DMS53 treated with DMSO at 0.1 percent for 48 hours (cell line): ENCODE data around the gene PRELID1.

Experiments used
- DNase-seq: peaks from one replicate; lab custom pipeline; 2025; ENCODE audit not compliant: unreplicated experiment; lab: John Stamatoyannopoulos, UW

The PRELID1 gene

DNA sequence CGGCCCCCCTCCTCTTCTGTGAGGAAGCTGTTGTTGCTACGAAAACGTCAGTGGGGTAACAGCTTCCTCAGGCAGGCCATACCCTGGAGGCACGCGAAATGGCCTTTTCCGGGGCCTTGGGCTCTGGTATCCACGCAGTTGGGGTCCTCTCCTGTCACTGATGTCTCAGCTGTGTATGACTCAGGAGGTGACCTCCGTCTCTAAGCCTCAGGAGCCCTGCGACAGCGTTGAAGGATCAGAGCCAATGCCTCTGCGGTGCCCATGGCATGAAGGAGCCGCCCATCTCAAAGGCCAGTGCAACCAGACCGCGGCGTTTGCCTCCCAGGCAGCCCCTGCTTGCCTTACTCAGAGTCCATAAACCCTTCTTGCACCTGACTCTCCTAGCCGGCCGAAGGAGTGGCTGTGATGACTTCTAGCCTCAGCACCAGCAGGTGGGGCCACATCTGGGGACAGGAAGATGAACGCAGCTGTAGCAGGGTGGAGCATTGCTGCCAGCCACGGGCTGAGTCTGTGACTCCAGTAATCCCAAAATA, 9.1 kb downstream of the PRELID1 start:
- DNase-seq: peak; percentile 73

DNA sequence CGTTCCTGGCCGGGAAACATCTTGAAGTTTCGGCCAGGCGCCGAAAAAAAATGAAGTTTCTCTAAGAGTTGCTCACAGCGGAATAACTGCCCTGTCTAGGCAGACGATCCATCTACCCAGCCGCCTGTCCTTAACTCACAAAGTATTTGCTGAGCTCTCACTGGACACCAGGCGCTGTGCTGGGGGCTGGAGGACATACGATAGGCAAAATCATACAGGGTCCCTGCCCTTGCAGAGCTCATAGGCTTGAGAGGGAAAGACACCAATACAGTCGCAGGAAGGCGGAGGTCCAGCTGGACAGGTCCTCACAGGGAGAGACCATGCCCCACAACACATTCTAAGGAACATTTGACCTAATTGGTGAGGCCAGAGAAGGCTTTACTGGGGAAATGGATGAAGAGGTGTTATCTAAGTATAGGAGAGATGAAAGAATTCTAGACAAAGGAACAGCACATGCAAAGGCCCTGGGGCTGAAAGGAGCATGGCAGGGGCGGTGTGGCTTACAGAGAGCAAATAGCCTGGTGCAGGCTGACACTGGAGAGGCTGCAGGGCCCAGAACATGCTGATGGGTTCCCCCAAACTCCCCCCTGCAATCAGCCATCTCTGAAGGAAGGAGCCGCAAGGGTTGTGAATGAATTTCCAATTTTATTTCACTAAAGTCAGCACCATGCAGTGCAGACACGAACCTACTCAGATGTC, 10.1 kb downstream of the PRELID1 start:
- DNase-seq: no peak

DNA sequence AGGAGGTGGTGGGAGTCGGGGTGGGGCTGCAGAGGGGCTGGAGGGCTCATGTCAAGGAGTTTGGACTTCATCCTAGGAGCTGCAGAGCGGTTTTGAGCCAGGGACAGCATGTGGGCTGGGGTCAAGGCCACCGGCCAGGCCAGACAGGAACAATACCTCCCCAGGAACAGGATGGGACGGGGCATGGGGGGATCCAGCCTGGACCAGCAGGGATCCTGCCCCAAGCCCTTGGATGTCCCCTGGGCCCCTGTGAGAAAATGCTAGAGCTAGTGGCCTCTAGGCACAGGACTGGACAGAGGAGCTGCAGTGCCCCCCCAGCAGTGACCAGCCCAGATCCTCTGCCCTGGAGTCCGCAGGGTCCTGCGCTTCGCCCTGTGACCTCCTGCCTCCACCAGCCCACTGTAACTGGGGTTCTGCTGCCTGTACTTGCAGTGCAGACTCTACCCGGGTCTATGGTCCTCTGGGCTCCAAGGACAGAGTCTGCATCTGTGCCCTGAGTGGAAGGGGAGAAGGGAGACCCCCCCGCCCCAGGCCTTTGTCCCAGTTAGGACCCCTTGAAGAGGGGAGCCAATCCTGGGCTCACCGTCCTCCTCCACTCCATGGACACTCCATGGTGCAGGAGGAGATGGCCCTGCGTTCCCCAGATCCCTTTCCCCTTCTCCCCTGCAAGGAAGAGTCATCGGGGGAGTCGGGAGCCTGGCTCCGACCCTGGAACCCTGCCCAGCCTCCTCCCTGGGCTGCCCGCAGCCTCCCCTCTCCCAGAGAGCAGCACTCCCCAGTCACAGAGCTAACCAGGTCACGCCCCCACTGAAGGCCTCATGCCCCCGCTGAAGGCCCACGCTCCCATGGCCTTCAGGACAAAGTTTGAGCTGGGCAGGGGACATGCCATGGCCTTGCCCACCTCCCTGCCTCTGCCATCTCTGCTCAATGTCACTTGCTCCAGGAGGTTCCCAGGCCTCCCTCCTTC, 11.1 kb downstream of the PRELID1 start:
- DNase-seq: no peak

DNA sequence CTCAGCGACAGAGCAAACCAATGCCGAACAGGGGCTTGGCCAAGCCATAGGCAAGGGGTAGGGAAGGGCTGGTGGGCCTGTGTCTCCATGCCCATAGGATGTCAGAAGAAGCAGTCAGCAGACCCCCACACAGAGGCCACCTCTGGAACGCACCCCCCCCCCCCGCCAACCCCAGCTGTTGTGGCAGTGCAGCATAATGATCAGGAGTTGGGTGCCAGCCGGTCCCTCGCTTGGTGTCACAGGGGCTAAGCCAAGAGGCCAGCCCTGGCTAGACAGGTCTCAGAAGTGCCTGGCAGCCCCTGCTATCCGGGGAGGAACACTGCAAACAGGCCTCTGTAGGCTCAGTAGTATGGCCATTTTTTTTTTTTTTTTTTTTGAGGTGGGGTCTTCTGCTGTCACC, 11.8 kb downstream of the PRELID1 start:
- DNase-seq: no peak

DNA sequence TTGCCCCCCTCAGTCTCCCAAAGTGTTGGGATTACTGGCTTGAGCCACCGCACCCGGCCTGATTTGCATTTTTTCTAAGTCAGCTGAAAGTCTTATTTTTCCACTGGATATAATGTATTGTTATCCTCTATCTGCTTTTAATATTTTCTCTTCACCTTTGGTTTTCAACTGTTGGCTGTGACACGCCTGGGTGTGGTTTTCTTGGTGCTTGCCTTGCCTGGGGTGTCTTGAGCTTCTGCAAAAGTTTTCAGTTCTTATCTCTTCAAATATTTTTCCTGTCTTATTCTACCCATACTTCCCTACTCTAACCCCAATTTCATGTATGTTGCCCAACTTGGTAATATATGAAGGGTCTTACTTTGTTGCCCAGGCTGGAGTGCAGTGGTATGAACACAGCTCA, 12.4 kb downstream of the PRELID1 start:
- DNase-seq: no peak

DNA sequence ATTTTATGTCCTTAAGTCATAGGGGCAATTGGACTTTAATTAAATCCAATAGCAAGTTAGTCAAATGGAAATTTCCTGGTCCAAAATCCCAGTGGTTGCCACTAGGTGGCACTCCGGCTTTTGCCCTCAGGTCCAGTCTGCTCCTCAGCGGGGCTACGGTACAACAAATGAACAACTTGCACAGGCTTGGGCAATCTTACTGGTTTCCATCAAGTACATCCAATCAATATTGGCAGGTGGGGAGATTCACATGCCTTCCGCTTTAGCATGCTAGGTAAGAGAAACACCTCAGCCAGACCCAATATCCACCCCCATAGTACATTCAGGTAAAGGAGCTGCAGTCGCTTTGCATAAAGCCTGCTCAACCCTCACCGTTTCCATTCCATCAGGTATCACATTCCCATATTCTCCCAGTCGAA, 14.4 kb downstream of the PRELID1 start:
- peak; percentile 85 for DNase-seq

DNA sequence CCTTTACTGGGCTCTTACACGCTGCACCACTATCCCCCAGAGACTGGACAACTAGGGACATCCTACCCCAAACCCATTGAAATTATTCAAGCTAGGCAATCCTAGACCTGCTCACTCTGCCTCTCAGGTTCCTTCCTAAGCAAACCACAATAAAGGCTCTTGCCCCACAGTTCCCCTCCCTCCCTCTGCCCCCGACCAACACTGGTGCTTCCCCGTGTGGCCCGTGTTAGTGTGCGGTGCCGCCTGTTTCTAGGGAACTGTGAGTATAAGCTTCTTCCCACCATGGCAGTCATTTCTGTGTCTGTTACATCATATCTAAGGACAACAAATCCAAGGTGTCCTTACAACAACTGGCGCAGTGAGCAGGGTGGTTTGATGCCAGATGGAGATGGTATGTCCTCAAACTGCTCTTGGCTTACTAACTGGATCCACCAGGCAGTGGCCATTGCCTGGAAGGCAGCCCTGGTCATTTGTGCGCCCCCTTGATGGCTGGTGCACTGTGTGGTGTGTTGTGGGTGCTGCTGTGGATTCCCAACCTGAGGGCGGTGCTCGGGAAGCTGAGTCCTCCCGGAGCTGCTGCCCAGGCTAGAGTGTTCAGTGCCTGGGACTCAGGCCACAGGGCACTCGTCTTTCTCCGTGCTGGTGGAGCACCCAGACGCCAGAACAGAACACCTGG, 16.5 kb downstream of the PRELID1 start:
- no peak for DNase-seq

DNA sequence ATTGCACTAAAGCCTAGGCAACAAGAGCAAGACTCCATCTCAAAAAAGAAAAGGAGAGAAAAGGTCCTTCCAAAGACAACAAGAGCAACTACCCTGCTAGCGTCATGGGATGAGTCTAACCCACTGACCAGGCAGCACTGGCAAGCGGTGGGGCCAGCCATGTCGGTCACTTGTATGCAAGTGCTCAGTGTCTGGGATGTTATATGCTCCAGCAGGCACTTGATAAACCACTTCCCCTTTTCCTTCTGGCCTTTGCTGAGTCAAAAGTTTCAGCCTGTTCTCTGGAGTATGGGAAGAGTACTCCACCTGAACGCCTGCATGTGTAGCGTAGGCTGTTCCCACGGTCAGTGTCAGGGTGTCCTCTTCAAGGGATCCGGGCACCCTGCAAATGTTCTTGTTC, 17.3 kb downstream of the PRELID1 start:
- no peak for DNase-seq

DNA sequence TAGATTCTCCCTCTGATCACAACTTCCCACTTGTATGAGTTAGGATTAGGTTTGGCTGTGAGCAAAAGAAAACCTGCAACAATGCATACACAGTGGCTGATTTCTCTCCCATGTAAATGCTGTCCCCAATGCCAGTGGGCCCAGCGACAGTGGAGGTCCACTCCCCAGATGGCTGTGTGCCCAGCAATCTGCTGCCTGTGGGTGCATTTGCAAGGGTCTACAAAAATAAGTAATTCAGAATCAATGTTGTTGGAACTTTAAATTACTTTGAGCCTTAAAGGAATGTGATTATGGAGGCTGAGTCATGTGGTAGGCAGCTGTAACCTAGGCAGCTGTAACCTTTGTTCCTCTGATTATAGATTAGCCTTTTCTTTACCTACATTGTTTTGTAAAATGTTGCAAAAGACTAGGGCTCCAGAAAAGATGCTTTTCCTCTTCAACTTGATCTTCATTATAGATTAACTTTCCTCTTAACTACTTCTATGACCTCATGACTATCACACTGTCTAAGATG, 22.3 kb downstream of the PRELID1 start:
- no peak for DNase-seq

DNA sequence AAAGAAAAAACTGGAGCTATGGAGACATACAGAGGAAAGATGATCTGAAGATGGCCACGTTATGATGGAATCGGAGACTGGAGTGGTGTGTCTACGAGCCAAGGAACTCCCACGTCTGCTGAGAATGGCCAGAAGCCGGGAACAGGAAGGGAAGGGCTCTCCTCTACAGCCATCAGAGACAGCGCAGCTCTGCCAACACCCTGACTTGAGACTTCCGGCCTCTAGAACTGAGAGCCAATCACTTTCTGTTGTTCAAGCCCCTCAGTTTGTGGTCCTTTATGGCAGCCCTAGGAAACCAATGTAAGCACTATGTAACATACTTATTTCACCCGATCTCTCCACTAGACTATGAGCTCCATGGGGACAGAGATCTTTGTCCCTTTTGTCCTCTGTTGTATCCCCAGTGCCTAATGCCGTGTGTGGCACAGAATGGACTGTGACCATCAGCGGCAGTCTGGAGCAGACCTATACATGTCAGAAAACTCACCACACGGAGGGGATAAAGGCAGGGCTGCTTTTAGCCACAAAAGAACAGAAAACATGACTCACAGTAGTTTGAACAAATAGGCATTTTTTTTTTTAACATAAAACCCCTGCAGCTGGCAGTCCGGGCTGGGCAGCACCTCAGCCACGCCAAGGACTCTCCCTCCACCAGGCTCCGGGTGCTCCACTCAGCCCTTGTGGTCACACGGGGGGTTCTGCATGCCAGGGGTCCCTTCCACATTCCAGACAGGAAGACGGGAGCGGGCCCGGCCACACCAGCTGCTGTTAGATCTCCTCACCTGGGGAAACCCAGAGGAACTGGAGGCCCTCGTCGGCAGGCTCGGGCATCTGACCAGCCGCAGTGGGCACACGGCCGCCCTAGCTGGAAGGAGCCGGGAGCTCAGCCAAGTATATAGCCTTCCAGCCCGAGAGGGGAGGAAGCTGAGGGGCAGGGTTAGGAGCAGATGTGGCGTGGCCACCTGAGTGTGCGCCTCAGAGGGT, 24.2 kb downstream of the PRELID1 start:
- DNase-seq: no peak

DNA sequence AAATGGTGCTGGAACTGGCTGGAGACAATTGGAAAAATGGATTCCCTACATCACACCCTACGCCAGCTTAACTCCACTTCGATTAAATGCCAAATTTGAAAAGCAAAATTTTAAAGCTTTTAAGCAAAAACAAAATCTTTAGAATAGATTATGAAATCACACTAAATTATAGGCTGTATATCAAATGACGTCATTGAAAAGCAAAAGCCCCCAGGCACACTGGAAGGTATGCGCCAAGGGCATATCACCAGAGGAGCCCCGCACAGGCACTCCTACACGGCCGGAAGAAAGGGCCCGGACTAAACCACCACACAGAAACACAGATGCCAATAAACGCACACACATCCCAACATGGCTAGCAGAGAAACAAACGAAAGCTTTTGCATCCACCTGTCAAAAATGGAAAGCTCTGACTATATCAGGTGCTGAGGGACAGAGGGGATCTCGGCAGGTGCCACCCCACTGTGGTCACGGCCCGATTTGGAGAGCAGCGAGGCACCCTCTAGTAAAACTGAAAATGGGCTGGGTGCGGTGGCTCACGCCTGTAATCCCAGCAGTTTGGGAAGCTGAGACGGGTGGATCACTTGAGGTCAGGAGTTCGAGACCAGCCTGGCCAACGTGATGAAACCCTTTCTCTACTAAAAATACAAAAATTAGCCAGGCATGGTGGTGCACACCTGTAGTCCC, 25.1 kb downstream of the PRELID1 start:
- DNase-seq: no peak

DNA sequence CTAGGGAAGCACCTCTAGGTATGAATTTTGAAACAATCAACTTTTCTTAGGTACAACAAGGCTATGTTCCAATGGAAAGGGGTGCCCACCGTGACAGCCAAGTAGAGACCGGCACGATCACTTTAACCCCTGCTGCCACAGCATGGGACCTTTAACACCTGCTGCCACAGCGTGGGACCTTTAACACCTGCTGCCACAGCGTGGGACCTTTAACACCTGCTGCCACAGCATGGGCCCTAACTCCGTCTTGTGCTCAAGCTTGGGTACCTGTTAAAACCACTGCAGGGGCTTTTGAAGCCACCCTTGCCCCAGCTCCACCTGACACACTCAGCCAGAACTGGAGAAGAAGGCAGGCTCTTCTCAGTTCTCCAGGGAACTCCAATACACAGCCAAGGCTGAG, 26.3 kb downstream of the PRELID1 start:
- no peak for DNase-seq

DNA sequence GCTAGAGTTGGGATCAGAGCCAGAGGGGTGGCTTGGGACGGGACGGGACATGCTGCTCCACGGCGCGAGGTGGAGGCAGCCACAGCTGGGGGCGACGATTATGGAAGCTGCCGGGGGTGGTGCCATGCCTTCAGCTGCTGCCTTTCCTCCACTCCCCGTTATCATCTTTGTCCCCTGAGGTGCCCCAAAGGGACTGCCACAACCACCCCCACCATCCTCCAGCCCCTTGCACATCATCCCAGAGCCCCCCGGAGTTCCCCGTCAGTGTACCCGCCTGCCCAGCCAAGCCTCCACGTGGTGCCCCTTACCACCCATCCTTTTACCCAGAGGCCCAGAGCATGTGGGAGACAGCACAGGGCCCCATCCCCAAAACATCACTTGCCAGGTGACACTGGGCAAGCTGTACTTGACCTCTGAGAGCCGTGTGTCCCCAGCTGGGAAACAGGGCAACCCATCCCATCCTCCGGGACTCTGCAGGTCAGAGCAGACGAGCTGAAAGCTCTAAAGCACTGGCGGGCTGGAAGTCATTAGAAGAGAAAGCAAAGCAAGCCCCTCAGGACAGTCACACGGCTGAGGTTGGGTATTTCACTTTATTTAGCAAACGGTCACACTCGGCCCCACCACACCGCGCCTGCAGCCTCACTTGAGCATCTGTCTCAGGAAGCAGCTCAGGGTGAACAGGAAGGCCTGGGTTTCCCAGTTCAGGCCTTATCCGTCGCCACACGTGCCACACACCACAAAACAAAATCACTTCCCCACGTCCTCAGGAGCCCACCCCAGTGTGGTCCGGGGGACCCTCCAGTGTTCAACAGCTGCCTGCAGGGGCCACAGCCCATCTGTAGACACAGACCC, 27.6 kb downstream of the PRELID1 start:
- no peak for DNase-seq

DNA sequence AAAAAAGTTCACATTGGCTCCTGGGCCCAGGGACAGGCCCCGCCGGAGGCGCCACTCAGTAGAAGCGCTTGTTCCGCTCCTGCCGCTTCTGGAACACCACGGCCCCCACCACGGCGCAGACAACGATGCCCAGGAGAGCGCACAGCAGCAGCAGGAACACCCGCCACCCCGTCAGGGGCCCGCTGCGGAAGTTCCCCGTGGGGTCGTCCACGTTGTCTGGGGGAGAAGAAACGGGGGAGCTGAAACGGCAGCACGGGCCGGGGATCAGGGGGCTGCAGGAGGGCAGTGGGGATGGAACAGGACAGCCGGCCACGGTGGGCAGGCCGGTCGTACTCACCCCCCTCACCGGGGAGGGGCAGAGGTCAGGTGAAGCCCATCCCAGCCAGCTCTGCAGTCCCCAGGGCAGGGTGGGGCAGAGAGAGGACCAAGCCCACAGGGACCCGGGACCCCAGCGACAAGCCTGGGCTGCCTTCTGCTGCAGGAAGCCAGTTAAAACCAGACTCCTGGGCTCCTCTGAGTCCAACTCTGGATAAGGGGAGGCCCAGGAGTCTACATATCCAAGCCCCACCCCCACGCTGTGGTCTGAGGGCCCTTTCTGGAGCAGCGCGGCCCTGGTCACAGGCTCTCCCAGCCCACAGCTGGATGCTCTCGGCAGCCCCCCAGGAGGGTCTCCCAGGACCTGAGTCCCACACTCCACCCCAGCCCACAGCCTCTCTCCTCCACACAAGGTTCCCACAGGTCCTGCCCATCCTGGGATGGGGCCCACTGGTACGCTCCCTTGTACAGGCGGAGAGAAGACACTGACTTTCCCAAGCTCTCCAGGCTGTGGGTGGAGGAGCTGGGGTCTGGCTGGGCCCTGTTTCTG, 28.7 kb downstream of the PRELID1 start:
- DNase-seq: no peak

DNA sequence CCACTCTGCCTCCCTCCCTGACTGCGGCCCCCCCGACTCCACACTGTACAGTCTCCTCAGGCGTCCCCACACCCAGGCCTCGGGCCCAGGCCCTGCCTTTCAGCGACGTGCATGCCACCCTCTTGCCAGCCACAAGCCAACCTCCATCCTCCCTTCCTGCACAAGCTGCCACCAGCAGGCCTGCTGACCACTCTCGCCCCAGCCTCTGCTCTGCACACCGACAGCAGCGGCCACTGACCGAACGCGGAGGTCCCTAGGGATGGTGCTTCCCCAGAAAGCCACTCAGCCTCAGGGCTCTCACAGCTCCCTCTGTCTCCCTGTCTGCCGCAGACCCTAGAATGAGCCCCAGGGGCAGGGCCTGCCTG, 29.3 kb downstream of the PRELID1 start:
- DNase-seq: no peak

DNA sequence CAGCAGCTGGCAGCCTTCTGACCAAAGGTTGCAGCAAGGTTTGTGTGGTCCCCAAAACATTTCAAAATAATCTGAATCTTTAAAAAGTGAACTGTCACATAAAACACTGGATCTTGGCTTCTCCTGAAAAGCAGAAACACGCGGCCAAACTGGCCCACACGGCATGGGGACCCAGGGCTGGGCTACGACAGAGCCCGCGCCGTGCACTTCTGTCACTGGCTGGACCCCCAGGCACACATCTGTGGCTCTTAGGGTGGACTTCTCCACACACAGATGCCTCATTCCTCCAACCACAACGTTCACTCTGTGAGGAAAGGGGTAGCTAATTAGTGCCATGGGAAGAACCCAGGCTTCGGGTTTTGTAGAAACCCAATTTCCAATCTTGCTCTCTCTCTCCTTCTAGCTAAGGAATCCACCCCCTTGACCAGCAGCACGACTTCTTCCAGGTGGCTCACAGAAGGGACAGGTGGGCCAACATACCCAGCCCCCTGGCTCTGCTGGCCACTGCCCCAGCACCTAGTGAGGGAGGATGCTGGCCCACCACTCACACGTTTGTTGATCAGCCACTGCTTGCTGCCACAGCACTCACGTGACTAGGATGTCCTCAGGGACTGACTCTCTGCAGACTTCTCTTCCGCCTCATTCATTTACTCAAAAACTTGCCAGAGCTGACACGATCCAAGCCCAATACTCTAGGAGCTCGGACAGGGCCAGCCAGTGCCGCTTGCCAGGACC, 30.0 kb downstream of the PRELID1 start:
- DNase-seq: no peak

DNA sequence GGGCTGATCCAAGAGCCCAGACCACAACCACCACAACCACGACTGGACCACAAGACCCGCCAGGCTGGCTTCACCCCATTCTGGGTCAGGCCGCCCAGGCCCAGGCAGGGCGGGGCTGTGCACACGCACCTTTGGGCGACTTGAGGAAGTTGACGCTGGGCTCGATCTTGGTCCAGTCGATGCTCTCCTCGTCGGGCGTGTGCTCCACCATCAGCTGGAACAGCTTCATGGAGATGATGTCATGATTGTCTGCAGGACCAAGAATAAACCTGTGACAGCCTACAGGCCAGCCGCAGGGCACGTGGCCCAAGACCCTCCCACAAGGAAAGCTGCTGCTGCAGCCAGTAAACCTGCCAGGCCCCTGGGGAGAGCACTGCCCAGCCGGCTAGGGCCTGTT, 30.6 kb downstream of the PRELID1 start:
- no peak for DNase-seq
